NCI-H82 treated with DMSO at 0.1 percent for 48 hours (cell line): ENCODE results near the gene CDH13.

Source experiments
- DNase-seq: peaks from one replicate; lab custom pipeline; 2025; ENCODE audit not compliant: unreplicated experiment; lab: John Stamatoyannopoulos, UW

The CDH13 gene

GRCh38 chr16:82684256-82684655 lies 57.5 kb downstream of the CDH13 start:
- DNase-seq = no peak

GRCh38 chr16:82685526-82685925 lies 58.8 kb downstream of the CDH13 start:
- DNase-seq = no peak

- DNase-seq = no peak
Observed at GRCh38 chr16:82694239-82694874, 67.6 kb downstream of the CDH13 start.

- no peak for DNase-seq
Observed at GRCh38 chr16:82695806-82696205, 69.0 kb downstream of the CDH13 start.

GRCh38 chr16:82699260-82699659 lies 72.5 kb downstream of the CDH13 start:
- DNase-seq = no peak

- no peak for DNase-seq
Observed at GRCh38 chr16:82699711-82700495, 73.1 kb downstream of the CDH13 start.

GRCh38 chr16:82700541-82701235 lies 73.9 kb downstream of the CDH13 start:
- DNase-seq = no peak

GRCh38 chr16:82701442-82701955 lies 74.7 kb downstream of the CDH13 start:
- no peak for DNase-seq

GRCh38 chr16:82703161-82703560 lies 76.4 kb downstream of the CDH13 start:
- no peak for DNase-seq

- DNase-seq = no peak
Observed at GRCh38 chr16:82703871-82704768, 77.4 kb downstream of the CDH13 start.

GRCh38 chr16:82709987-82710386 lies 83.2 kb downstream of the CDH13 start:
- DNase-seq = no peak

GRCh38 chr16:82713778-82714177 lies 87.0 kb downstream of the CDH13 start:
- DNase-seq = no peak

- DNase-seq = no peak
Observed at GRCh38 chr16:82715160-82715559, 88.4 kb downstream of the CDH13 start.

GRCh38 chr16:82715833-82716232 lies 89.1 kb downstream of the CDH13 start:
- DNase-seq = no peak

- DNase-seq = no peak
Observed at GRCh38 chr16:82716361-82716855, 89.6 kb downstream of the CDH13 start.

- no peak for DNase-seq
Observed at GRCh38 chr16:82720414-82720813, 93.6 kb downstream of the CDH13 start.

- no peak for DNase-seq
Observed at GRCh38 chr16:82726306-82726705, 99.5 kb downstream of the CDH13 start.

GRCh38 chr16:82728901-82729300 lies 102.1 kb downstream of the CDH13 start:
- no peak for DNase-seq

GRCh38 chr16:82730901-82731300 lies 104.1 kb downstream of the CDH13 start:
- DNase-seq = no peak

- DNase-seq = no peak
Observed at GRCh38 chr16:82732461-82732860, 105.7 kb downstream of the CDH13 start.

- no peak for DNase-seq
Observed at GRCh38 chr16:82735186-82735585, 108.4 kb downstream of the CDH13 start.
